CD4-positive, alpha-beta T cell treated with Interleukin-6 for 4 hours (primary cell): Measurements from ENCODE around the gene ELF1.
"Not testable (repeated sequence)": the region's sequence is repeated elsewhere in the genome, so short reads cannot be mapped to it uniquely, and the experiment has no call there.

ENCODE experiments used
- DNase-seq: peaks from one replicate; pipeline ENCODE4 v3.0.0-alpha.2; 2020; ENCODE audit warnings: mixed read lengths

Gene ELF1

GRCh38 chr13:40929883-40930282 is 89.2 kb downstream of the ELF1 start:
- not testable (repeated sequence) for DNase-seq

GRCh38 chr13:40928980-40929379 is 90.1 kb downstream of the ELF1 start:
- no peak for DNase-seq

DNA sequence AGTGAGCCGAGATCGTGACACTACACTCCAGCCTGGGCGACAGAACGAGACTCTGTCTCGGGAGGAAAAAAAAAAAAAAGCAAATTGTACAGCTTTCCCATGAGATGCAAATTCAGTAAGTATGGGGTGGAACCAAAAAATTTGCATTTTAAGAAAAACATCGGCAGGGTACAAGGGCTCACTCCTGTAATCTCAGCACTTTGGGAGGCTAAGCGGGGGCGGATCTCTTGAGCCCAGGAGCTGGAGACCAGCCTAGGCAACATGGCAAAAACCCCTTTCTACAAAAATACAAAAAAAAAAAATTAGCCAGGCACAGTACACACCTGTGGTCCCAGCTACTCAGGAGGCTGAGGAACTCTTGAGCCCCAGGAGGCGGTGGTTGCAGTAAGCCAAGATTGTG is 91.2 kb downstream of the ELF1 start:
- DNase-seq = no peak

DNA sequence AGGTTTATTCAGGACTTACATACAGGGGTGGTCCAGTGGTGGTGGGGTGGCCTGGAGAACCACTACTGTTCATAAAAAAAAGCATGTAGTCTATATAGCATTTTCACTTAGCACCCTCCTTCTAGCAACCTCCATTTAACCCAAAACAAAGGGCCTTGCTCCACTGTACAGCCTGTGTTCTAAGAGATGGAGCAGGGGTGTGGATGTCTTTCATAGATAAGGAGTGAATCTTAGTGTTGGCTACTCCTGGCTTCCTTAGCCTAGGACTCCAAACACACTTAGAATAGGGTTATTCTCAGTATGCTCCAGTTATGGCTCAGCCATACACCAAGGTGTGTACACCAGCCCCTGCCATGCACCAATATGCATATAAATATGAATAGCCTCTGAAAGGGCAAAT is 95.2 kb downstream of the ELF1 start:
- DNase-seq = no peak

DNA sequence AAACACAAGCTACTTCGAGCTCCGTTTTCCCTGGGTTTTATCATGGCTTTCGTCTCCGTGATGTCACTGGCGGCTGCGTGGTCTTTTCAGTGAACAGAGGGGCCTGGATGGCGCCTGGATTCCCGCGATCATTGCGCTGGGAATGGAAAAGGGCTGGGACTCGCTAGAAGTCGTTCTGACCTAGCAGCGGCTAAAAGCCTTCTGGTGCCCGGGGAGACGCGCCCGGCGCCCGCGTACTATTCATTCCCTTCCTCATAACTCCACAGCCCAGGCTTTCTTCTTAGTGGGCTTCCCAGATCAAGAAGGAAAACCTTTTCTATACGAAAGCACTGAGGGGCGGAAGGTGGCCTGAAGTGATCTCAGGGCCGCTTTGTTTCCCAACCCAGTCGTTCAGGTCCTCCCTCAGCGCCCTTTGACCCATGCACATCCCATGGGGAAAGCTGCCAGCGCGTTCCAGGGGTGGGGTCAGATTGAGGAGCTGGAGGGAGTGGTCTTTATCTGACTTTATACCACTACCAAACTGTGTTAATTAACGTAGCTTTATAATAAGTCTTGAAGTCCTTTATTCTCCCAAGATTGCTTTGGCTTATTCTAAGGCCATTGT is 96.6 kb downstream of the ELF1 start:
- DNase-seq = no peak

- no peak for DNase-seq
These were observed 98.3 kb downstream of the ELF1 start for GRCh38 chr13:40920826-40921225.

- not testable (repeated sequence) for DNase-seq
These were observed 99.2 kb downstream of the ELF1 start for GRCh38 chr13:40919901-40920300.

- DNase-seq = no peak
These were observed 102.7 kb downstream of the ELF1 start for GRCh38 chr13:40916207-40916998.

DNA sequence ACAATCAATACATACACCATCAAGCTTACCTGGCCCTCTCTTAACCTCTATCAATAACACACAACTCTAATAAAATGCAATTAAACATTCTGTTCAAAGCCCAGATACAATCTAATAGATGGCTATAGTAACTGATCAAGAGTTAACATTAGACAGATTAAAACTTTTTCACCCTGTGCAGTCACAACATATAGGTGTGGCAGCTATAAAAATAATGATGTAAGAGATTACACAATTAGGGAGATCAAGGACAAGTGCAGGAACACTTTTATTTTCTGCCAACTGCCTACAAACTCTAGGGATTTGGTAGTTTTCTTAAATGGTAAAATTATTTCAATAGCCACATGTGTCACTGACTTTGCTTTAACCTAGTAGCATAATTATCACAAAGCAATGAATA is 104.3 kb downstream of the ELF1 start:
- not testable (repeated sequence) for DNase-seq

GRCh38 chr13:40911341-40911740 is 107.8 kb downstream of the ELF1 start:
- no peak for DNase-seq

DNA sequence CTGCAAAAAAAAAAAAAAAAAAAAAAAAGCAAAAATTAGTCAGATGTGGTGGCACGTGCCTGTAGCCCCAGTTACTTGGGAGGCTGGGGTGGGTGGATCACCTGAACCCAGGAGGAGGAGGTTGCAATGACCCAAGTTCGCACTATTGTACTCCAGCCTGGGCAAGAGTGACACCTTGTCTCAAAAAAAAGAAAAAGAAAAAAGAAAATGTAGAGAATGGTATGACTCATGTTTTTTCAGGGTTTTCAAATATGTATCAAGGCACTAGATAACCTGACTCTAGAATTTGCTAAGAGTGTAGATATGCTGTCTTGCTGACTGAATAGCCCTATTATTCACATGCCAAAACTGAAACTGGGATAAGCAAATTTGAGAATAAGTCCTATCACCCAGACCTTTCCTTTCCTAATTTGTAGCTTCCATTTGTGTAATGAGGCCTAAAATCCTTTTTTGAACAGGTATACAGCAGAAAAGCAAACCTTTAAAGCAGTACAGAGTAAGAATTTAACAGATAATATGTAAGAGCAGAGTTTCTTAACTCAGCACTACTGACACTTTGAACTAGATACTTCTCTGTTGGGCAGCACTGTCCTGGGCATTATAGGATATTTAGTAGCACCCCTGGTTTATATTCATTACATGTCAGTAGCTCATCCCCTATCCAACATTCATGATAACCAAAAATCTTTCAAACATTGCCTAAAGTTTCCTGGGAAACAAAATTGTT is 108.6 kb downstream of the ELF1 start:
- no peak for DNase-seq

DNA sequence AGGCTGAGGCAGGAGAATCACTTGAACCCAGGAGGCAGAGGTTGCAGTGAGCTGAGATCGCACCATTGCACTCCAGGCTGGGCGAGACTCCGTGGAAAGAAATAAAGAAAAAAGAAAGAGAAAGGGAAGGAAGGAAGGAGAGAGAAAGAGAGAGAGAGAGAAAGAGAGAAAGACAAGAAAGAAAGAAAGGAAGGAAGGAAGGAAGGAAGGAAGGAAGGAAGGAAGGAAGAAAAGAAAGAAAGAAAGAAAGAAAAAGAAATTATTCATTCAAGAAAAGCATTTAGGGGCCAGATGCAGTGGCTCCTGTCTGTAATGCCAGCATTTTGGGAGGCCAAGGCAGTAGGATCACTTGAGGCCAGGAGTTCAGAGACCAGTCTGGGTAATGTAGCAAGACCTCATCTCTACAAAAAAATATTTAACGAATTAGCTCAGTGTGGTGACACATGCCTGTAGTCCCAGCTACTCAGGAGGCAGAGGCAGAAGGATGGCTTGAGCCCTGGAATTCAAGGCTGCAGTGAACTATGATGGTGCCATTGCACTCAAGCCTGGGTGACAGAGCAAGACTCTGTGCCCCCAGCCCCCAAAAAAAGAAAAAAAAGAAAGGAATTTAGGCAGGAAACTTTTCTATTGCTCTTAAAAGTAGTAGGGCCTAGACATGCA is 109.4 kb downstream of the ELF1 start:
- not testable (repeated sequence) for DNase-seq

- DNase-seq = no peak
These were observed 110.6 kb downstream of the ELF1 start for GRCh38 chr13:40908546-40908945.

GRCh38 chr13:40901032-40901431 is 118.1 kb downstream of the ELF1 start:
- not testable (repeated sequence) for DNase-seq

GRCh38 chr13:40900568-40900967 is 118.5 kb downstream of the ELF1 start:
- DNase-seq = not testable (repeated sequence)

DNA sequence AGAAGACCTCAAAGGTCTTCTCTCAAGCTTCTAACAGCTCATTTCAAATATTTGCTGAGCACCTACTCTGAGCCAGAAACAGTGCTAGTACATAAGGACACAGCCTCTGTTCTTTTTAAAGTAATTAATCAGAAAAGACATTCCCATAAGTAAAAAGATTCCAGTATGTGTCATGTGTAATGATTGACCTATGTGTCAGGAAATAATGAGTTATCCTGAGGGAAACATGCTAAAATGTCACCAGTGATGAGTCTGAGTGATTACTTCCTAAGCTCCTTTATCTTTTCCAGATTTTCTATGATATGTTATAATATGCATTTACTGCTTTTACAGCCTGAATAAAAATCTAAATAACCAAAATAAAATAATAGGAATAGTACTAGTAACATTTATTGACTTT is 122.1 kb downstream of the ELF1 start:
- DNase-seq = no peak

DNA sequence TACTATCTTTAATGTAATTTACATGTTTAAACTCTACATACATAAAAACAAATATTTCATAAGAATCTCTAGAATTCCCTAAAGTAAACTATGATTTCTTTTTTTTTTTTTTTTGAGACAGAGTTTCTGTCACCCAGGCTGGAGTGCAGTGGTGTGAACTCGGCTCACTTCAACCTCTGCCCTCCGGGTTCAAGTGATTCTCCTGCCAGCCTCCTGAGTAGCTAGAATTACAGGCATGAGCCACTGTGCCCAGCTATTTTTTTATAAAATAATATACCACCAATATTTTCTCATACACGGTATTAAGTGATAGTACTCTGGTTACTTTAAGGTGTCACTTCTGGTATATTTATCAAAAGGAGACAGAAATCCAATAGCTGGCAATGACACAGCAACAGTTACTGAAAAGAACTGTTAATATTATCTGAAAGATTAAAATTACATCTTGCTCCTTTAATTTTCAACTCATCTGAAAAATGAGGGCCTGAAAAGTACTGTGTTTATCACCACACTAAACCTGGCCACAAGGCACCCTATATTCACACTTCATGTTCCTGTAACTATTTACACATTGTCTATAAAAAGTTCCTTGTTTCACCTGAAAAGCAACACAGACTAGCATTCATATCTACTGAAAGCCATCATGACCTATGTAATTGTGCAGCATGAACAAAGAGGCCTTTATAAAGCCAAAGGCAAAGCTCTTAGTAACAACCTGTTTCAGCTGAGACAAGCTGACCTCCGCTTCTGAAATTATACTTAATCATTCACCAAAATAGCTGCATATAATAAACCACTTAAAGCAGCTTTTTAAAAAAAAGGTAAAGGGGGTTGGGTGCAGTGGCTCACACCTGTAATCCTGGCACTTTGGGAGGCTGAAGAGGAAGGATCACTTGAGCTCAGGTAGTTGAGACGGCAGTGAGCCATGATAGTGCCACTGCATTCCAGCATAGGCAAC is 123.6 kb downstream of the ELF1 start:
- no peak for DNase-seq

DNA sequence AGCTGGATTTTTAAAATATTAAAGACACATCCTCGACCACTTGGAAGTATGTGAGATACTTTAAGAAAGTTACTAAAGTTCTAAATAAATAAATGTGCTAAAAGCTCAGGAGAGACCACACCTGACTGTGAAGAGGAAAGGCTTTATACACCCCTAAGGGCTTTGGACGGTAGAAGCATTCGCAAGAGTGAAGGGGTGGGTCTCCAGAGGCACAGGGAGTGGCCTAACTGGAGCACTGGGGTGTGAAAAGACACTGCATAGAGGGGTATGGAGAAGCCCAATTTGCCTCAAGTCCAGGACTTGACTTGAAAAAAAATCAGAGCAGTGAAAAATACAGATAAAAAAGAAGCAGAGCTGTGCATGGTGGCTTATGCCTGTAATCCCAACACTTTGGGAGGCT is 125.5 kb downstream of the ELF1 start:
- DNase-seq = not testable (repeated sequence)

GRCh38 chr13:40886017-40886416 is 133.1 kb downstream of the ELF1 start:
- no peak for DNase-seq

GRCh38 chr13:40884175-40884574 is 134.9 kb downstream of the ELF1 start:
- DNase-seq = not testable (repeated sequence)
